ENCODE measurements around the gene E2F4. TPM values are rescaled to one million over a fixed set of nuclear protein-coding genes. Genes with fewer than 3 reads are reported as not detected.

Gene E2F4
- polyA plus RNA-seq, 3 donors from 2014 or later: 42.7 to 85.3 (median 76.0) TPM

DNA sequence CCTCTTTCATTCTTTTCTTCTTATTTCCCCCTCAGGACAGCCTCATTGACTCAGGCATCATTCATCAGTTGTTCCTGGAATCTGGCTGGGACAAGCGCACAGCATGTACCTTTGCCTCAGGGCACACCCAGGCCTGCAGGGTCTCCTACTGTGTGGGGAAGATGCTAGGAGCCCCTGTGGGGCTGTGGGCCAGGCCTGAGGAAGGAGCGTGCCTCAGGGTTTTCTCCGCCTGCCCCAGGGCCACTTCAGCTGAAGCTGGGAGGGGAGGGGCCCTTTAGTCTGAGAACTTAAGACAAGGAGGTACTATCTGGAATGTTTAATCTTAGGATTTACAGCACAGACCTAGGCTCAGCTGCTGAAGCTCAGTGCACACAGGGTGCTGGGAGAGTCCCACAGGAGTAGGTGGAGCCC is 14.9 kb downstream of the E2F4 start:
- Mint-ChIP-seq H3K4me1 (no peaks in the 10 kb centered on the region), H3K27me3 (ENCODE audit: low read depth in 3 of 3) (peaks cover 0 to 4% (median 0%) of the 10 kb centered on the region in 3 donors), H3K36me3 (no peaks in the 10 kb centered on the region), H3K9me3 (no peaks in the 10 kb centered on the region), H3K27ac (no peak overlapping the region), H3K4me3 (no peak overlapping the region)
- no peak for DNase-seq

DNA sequence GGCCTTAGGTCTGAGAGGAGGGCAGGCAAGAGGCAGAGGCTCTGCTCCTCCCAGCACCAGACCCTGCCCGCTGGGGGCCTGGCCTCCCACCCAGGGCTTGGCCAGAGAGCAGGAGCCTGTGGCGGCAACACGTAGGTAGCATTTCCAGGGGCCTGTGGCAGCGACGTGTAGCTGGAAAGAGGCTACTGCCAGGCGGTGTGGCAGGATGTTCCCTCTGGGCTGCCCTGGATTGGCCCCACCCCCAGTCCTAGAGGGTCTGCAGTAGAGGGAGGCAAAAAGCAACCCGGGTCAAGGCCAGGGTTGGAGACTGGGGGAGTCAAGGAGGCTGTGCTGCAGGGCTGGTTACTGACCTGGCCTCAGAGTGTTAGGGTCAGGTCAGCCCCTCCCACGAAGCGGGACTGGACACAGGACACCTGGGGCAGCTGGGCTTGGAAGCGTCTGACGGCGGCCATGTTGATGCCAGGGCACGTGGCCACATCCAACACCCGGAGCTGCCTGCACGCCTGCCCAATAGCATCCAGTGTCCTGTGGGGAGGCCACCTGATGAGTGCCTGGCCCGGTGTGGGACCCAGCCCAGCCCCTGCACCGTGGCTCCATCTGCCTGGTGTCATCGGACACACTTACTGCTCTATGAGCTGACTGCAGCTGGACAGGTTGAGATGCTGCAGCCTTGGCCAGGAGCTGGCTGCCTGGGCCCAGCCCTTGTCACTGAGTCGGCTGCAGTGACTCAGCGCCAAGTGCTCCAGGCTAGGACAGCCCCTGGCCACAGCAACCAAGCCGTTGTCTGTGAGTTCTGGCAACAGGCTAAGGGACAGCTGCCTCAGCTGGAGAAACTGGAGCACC is 15.5 kb downstream of the E2F4 start:
- Mint-ChIP-seq H3K9me3 (no peaks in the 10 kb centered on the region), H3K4me3 (no peak overlapping the region), H3K27me3 (ENCODE audit: low read depth in 3 of 3) (peaks cover 0 to 4% (median 0%) of the 10 kb centered on the region in 3 donors), H3K4me1 (no peaks in the 10 kb centered on the region), H3K36me3 (no peaks in the 10 kb centered on the region), H3K27ac (no peak overlapping the region)
- DNase-seq: no peak

DNA sequence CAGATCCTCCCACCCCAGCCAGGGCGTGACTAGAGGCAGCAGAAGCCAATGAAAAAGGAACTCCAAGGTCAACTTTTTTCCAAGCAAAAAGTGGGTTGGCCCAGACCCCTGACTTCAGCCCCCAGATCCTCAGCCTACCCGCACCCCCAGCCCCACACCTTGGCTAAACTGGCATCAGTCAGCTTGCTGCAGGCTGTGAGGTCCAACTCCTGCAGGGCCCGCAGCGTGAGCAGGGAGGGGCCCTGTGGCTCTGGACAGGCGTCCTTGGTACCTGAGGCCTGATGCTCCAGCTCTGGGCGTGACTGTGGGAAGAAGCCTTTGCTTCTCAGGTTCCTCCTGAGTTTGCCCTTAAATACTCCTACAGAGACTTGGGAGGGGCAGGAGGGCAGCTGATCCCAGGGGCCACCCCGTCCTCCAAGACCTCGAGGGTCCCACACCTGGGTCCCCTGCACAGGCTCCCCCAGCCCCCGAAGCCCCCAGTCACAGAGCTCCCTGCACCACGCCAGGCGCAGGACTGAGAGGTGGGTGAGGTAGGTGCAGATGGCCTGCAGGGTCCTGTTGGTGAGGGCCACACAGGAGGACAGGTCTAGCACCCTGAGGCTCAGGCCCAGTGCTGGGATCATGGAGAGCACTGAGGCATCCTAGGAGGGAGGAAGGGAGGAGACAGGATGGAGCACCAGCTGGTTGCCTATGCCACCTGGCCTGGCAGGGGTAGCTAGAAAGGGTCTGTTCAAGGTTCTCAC is 16.4 kb downstream of the E2F4 start:
- H3K9me3 Mint-ChIP-seq: no peaks in the 10 kb centered on the region
- peaks cover 0 to 4% (median 0%) of the 10 kb centered on the region in 3 donors for H3K27me3 Mint-ChIP-seq (ENCODE audit: low read depth in 3 of 3)
- H3K4me1 Mint-ChIP-seq: no peaks in the 10 kb centered on the region
- DNase-seq: no peak
- no peaks in the 10 kb centered on the region for H3K36me3 Mint-ChIP-seq
- H3K4me3 Mint-ChIP-seq: no peak overlapping the region
- H3K27ac Mint-ChIP-seq: no peak overlapping the region

DNA sequence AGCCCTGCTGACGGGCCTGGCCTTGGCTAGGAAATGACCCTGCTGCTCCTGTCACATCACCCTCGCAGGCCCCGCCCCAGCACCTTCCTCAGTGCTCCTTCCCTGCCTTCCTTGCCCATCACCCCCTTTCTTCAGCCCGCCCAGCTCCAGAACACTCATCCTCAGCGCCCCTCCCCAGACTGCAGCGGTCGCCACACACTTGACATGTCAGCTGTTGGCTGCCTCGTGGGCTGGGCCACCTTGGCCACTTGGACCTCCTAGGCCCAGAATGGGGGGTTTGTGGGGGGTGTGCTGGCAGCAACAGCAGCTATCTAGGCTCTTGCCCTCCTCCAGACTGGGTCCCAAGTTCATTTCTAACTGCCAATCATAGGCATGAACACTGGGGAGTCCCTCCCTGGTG is 17.6 kb downstream of the E2F4 start:
- H3K4me3 Mint-ChIP-seq: no peak overlapping the region
- no peaks in the 10 kb centered on the region for H3K9me3 Mint-ChIP-seq
- no peak for DNase-seq
- peaks cover 0 to 4% (median 0%) of the 10 kb centered on the region in 3 donors for H3K27me3 Mint-ChIP-seq (ENCODE audit: low read depth in 3 of 3)
- H3K36me3 Mint-ChIP-seq: no peaks in the 10 kb centered on the region
- H3K27ac Mint-ChIP-seq: no peak overlapping the region
- H3K4me1 Mint-ChIP-seq: no peaks in the 10 kb centered on the region

DNA sequence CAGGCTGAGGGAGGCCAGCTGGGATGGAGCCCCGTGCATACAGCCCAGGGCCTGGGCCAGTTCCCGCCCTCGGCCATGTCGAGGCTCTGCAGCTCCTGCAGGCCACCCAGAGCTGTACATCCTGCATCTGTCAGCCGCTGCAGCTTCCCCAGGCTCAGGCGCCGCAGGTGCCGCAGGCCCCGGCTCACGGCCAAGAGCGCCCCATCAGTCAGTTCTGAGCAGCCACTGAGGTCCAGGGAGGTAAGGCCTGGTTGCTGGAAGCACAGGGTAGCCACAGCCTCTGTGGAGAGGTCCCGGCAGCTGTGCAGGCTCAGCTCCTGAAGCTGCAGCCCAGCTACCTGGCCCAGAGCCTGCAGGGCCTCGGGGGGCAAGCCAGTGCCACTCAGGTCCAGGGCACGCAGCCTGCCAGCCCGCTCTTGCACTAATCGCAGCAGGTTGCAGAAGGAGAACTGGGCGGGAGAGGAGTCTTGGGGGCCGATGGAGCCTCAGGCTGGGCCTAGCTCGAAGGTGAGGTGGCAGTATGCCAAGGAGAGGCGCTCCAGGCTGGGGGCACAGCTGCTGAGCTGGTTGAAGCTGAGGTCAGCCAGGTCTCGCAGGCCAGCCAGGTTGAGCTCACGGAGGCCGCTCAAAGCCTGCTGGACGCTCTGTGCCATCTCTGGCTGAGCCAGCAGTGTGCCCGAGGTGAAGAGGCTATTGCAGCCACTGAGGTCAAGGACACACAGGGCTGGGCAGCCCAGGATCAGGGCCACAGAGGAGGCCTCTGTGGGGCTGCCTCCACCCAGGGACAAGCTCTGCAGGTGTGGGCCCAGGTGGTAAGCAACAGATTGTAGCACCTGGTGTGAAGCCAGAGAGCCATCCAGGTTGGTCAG is 18.3 kb downstream of the E2F4 start:
- no peaks in the 10 kb centered on the region for H3K4me1 Mint-ChIP-seq
- peaks cover 0 to 4% (median 0%) of the 10 kb centered on the region in 3 donors for H3K27me3 Mint-ChIP-seq (ENCODE audit: low read depth in 3 of 3)
- no peaks in the 10 kb centered on the region for H3K36me3 Mint-ChIP-seq
- DNase-seq: no peak
- H3K27ac Mint-ChIP-seq: no peak overlapping the region
- H3K9me3 Mint-ChIP-seq: no peaks in the 10 kb centered on the region
- no peak overlapping the region for H3K4me3 Mint-ChIP-seq

DNA sequence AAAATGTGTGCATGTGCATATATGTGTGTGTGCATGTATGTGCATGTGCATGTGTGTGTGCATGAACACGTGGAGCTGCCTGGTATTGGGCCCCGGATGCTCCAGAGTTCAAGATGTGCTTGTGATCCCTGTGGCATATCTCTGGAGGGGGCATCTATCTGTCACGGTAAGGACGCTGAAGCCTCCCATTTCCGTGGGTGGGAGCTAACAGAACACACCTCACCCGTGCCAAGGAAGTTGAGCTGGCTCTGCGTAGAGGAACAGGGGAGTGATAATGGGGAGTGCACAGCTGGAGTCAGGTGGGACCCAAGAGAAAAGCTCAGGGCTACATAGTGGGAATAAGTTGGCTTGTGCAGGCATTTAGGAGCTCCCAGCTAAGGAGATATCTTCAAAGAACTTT is 19.7 kb downstream of the E2F4 start:
- Mint-ChIP-seq H3K27me3 (ENCODE audit: low read depth in 3 of 3) (peaks cover 0 to 7% (median 0%) of the 10 kb centered on the region in 3 donors), H3K4me1 (no peaks in the 10 kb centered on the region), H3K27ac (no peak overlapping the region), H3K9me3 (no peaks in the 10 kb centered on the region), H3K36me3 (no peaks in the 10 kb centered on the region), H3K4me3 (no peak overlapping the region)
- DNase-seq: no peak

DNA sequence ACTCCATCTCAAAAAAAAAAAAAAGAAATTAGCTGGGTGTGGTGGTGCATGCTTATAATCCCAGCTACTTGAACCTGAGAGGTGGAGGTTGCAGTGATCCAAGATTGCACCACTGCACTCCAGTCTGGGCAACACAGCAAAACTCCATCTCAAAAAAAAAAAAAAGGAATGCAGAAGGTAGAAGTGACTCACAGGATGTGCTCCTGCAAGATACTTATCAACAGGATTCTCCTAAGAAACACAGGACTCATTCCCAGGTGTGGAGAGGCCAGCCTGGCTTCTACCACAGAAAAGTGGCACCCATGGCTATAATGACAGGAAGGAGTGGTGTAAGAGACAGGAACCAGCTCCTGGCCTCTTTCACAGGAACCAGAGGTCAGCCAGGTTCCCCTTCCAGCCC is 20.8 kb downstream of the E2F4 start:
- Mint-ChIP-seq H3K4me3 (no peak overlapping the region), H3K4me1 (no peaks in the 10 kb centered on the region), H3K36me3 (peaks cover 0 to 4% (median 0%) of the 10 kb centered on the region in 3 donors), H3K27me3 (ENCODE audit: low read depth in 3 of 3) (peaks cover 0 to 6% (median 0%) of the 10 kb centered on the region in 3 donors), H3K27ac (no peak overlapping the region), H3K9me3 (no peaks in the 10 kb centered on the region)
- no peak for DNase-seq

DNA sequence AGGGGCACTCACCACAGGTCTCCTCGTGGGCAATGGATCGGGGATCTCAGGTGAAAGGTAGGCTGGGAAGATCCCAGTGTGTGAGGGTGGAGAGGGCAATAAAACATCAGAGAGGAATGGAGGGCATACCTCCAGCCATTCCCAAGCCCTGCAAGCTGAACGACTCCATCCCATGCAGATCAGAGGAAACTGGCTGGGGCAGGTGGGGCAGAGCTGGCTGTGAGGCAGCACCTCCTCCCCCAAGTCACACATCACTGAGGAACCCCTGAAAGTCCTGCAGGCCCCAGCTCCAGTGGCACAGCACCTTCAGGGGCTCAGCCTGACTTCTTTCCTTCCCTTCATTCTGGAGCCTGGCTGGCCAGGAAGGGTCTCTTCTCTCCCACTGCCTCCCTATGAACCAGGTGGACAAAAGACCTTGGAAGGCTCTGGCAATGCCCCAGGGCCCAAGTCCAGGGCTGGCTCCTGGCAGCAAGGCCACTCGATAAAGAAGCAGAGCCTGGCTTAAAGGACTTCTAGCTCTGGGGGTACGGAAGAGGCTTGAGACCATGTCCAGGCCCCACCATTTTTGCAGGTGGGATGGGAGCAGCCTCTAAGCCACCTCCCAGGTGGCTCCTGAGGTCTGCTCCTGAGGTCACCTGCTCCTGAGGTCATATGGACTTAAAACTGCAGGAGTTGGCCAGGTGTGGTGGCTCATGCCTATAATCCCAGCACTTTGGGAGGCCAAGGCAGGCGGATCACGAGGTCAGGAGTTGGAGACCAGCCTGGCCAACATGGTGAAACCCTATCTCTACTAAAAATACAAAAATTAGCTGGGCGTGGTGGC is 21.5 kb downstream of the E2F4 start:
- Mint-ChIP-seq H3K27ac (no peak overlapping the region), H3K9me3 (no peaks in the 10 kb centered on the region), H3K27me3 (ENCODE audit: low read depth in 3 of 3) (peaks cover 0 to 7% (median 0%) of the 10 kb centered on the region in 3 donors), H3K4me3 (no peak overlapping the region), H3K4me1 (no peaks in the 10 kb centered on the region), H3K36me3 (peaks cover 0 to 4% (median 0%) of the 10 kb centered on the region in 3 donors)
- no peak for DNase-seq

DNA sequence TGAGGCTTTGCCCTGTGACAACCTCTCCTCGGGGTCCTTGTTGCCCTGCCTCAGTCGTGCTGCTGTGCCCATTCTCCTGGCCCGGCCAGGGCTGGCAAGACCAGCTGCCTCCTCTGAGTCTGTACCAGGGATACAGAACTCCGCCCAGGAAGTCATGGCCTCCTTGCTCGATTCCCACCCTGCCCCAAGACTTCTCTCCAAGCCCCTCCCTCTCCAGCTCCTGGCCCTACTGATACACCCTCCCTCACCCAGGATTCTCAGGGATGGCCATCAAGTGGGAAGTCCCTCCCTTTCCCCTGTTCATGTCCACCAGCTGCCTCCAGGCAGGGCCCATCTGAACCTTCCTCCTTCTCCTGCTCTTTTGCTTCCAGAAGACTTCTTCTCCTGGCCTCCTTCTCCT is 23.8 kb downstream of the E2F4 start:
- Mint-ChIP-seq H3K4me3 (no peak overlapping the region), H3K9me3 (no peaks in the 10 kb centered on the region), H3K36me3 (peaks cover 3 to 8% (median 4%) of the 10 kb centered on the region in 3 donors), H3K27ac (peak overlapping the region in 1 of 6 donors; percentile 18), H3K27me3 (ENCODE audit: low read depth in 3 of 3) (peaks cover 0 to 7% (median 0%) of the 10 kb centered on the region in 3 donors), H3K4me1 (no peaks in the 10 kb centered on the region)
- no peak for DNase-seq

DNA sequence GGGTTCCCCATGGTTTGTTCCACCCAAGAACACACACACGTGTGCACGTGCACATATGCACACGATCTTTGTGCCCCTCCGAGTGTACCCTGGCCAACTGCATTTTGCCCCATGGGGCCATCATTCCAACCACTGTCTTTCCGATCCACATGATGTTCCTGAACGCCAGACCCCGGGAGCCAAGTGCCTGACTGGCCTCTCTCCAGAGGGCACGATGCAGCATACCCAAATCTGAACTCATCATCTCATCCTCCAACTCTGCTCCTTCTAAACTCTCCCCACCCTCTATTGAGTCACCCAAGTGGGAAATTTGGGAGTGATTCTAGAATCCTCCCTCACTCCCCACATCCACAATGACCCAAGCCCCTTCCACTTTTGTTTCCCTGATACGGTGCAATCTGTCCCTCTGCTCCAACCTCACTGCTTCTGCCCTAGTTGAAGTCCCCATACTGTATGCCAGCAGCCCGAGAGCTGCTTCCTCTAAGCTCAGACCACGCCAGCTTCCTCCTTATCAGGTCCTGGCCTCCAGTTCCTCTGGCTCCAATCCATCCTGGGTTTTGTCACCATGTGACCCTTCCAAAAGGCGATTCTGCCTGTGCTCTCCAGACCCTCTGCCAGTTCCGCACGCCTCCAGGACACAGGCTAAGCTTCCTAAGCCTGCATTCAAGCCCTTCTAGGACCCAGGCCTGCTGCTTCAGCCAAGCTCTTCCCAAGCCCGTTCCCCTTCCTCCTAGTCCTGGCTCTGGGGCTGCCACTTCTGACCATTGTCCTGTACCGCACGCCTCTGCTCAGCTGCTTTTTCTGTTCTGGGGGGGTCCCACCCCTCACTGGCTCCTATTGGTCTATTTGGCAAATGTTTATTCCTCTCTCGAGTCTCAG is 24.9 kb downstream of the E2F4 start:
- H3K4me3 Mint-ChIP-seq: no peak overlapping the region
- H3K27me3 Mint-ChIP-seq (ENCODE audit: low read depth in 3 of 3): peaks cover 0 to 6% (median 0%) of the 10 kb centered on the region in 3 donors
- H3K36me3 Mint-ChIP-seq: peaks cover 3 to 11% (median 8%) of the 10 kb centered on the region in 3 donors
- peak overlapping the region in 2 of 6 donors; percentile 18 to 48 for H3K27ac Mint-ChIP-seq
- H3K4me1 Mint-ChIP-seq: no peaks in the 10 kb centered on the region
- DNase-seq: no peak
- no peaks in the 10 kb centered on the region for H3K9me3 Mint-ChIP-seq

DNA sequence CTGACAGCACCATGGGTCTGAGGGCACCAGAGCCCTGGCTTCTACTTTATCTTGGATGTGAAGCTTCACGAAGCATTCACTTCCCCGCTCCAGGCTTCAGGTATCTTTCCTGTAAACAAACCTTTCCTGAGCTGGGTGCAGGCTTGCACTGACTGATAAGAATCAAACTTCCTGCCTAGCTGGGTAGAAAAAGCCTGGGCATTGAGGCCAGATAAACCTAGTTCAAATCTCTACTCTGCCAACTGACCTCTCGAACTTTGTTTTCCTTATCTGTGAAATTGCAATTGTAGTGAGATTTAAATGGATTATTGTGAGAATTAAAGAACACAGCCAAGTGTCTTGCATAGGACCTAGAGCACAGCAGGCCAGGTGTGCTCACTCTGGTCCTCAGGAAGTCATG is 32.0 kb downstream of the E2F4 start:
- Mint-ChIP-seq H3K36me3 (peaks cover 3 to 12% (median 10%) of the 10 kb centered on the region in 3 donors), H3K27ac (no peak overlapping the region), H3K4me3 (no peak overlapping the region), H3K4me1 (peaks cover 28 to 30% of the 10 kb centered on the region in 2 donors), H3K27me3 (ENCODE audit: low read depth in 3 of 3) (peaks cover 0 to 7% (median 4%) of the 10 kb centered on the region in 3 donors), H3K9me3 (no peaks in the 10 kb centered on the region)
- DNase-seq: no peak

DNA sequence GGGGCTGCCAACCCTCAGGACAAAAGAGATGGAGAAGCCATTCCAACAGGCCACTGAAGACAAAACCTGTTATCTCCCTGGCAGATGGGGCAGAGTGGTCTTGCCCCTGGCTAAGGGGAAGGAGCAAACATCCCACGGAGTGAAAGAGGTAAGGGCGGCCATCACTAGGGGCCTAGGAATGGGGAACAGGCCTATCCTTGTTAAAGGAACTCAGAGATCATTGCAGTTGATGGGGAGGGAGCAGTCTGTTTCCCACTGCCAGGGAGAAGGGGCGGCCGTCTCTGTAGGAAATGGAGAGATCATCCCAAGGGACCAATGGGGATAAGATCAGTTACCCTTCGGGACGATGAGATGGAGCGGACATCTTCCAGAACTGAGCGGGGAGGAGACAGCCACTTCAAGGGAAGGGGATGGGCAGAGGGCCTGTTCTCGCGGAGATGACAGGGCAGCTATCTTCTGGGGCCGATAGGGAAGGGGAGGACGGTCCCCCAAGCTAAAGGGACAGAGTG is 34.4 kb downstream of the E2F4 start:
- Mint-ChIP-seq H3K27ac (peak overlapping the region; percentile 93 to 98 (median 96)), H3K4me1 (peaks cover 28 to 30% of the 10 kb centered on the region in 2 donors), H3K27me3 (ENCODE audit: low read depth in 3 of 3) (peaks cover 0 to 8% (median 4%) of the 10 kb centered on the region in 3 donors), H3K36me3 (peaks cover 4 to 7% (median 5%) of the 10 kb centered on the region in 3 donors), H3K4me3 (peak overlapping the region; percentile 95 to 99 (median 96)), H3K9me3 (no peaks in the 10 kb centered on the region)
- no peak for DNase-seq

Data from immature natural killer cell (primary cell).